HUES6 (cell line): Measurements from ENCODE around the gene VPS50.

Experiments used
- H3K27ac ChIP-seq: 2 replicates; pipeline ENCODE4 v1.7.0; 2013; ENCODE audit warnings: low read depth, mild to moderate bottlenecking, low read length, inconsistent platforms
- H3K27me3 ChIP-seq: 2 replicates; pipeline ENCODE4 v1.6.1; 2013; ENCODE audit warnings: low read length; ENCODE audit not compliant: control insufficient read depth, insufficient read depth
- H3K36me3 ChIP-seq: 2 replicates; pipeline ENCODE4 v1.6.1; 2013; ENCODE audit warnings: low read length; ENCODE audit not compliant: control insufficient read depth, insufficient read depth
- H3K4me1 ChIP-seq: 2 replicates; pipeline ENCODE4 v1.6.1; 2013; ENCODE audit warnings: low read length; ENCODE audit not compliant: control insufficient read depth, insufficient read depth
- H3K4me3 ChIP-seq: 2 replicates; pipeline ENCODE4 v1.5.1; 2013; ENCODE audit warnings: low read depth, low read length
- H3K9ac ChIP-seq: one replicate; pipeline ENCODE4 v1.6.1; 2013; ENCODE audit warnings: mild to moderate bottlenecking, low read length
- H3K9me3 ChIP-seq: 2 replicates; pipeline ENCODE4 v1.6.1; 2013; ENCODE audit warnings: low read depth, low read length; ENCODE audit not compliant: control insufficient read depth, insufficient read depth

Gene VPS50

GRCh38 chr7:93409324-93409723 lies 177.2 kb downstream of the VPS50 start:
- H3K9ac ChIP-seq = no peak overlapping the region
- no peaks in the 10 kb centered on the region for H3K27me3 ChIP-seq
- H3K27ac ChIP-seq = no peak overlapping the region
- H3K4me1 ChIP-seq = peaks cover 5% of the 10 kb centered on the region
- peaks cover 18% of the 10 kb centered on the region for H3K9me3 ChIP-seq
- no peak overlapping the region for H3K4me3 ChIP-seq
- no peaks in the 10 kb centered on the region for H3K36me3 ChIP-seq
